Right cardiac atrium (tissue), 5 donors: ENCODE data around the gene MYO18B. TPM values are rescaled to one million over a fixed set of nuclear protein-coding genes. Genes with fewer than 3 reads are reported as not detected.

Source experiments
- ATAC-seq, 2 donors: fragments of 200-7000 bp; cut with Tn5 transposase; one replicate each; pipeline versions ENCODE4 v1.8.0 to v1.9.1; 2020; ENCODE audit warnings: moderate library complexity in 2 of 2, mild to moderate bottlenecking in 1 of 2
- DNase-seq, 3 donors: peaks; one replicate each; pipeline ENCODE4 v3.0.0-alpha.2; 2020
- H3K27ac ChIP-seq: one replicate; pipeline ENCODE4 v1.5.1; 2013; ENCODE audit warnings: mild to moderate bottlenecking, low read length, control low read depth, moderate library complexity
- H3K27me3 ChIP-seq: one replicate; pipeline ENCODE4 v1.6.1; 2013; ENCODE audit not compliant: control insufficient read depth, insufficient read depth
- H3K4me1 ChIP-seq: one replicate; pipeline ENCODE4 v1.6.1; 2013; ENCODE audit warnings: low read length; ENCODE audit not compliant: control insufficient read depth, insufficient read depth
- H3K4me3 ChIP-seq: one replicate; pipeline ENCODE4 v1.5.1; 2013; ENCODE audit warnings: low read length, control low read depth
- H3K9me3 ChIP-seq: one replicate; pipeline ENCODE4 v1.6.1; 2013; ENCODE audit warnings: low read length; ENCODE audit not compliant: control insufficient read depth
- WGBS: extraction: QIAGEN DNeasy Blood & Tissue Kit; methylation state at CpG from one replicate; pipeline ENCODE4 v1.1.7; 2013; 5-methylcytosine and 5-hydroxymethylcytosine counted together
- intact Hi-C, 4 donors: fragments of 100-400 bp; cut with DNase I; formaldehyde crosslinking; loops; one replicate each; pipeline versions ENCODE4 v1.11.0 to v1.14.0; 2022 to 2023
- polyA plus RNA-seq: library from polyadenylated mRNA; stranded (reverse); fragments of 200-250 nt; gene quantifications from one replicate; pipeline ENCODE4 v1.2.3, GENCODE V29; 2013
- total RNA-seq, 4 donors: library from RNA; stranded (reverse); fragmentation: NEBNext Ultra II Directional; extraction: Animal tissue kit (Norgen Biotek cat#: 25700); gene quantifications; one replicate each; pipeline ENCODE4 v1.2.1, GENCODE V29; 2021
- donor health status: healthy with polysubstance abuse.
- donor health status: DM: no; HTN: yes; CAD: no.
- donor health status: DM: no; HTN: no; CAD: no.
- donor health status: DM: no; HTN: yes; CAD: no; lungs with severe emphysema.
- donor health status: DM: yes; HTN: yes; CAD: no.

The MYO18B gene
- total and polyA plus RNA-seq, 5 donors: 74.5 to 184 (median 121) TPM

DNA sequence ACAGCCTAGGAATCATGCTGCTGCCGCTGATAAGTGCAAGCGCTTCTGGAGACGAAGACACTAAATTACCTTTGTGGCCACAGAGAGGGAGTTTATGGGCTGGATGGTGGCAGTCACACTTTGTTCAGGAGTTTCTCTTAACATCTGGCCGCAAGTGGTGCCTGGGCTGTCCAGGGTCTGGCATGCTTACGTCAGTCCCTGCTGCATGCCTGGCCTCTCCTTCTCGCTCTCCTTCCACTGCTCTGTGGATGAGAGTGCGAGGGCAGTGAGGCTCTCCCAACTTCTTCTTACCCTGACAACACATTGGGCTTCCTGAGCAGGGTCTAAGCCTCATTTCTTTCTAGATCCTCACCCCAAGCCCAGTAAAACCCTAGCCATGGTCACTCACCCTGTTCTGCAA lies 266.6 kb downstream of the MYO18B start:
- no peak for DNase-seq
- ATAC-seq: peak in 1 of 2 donors; percentile 39

DNA sequence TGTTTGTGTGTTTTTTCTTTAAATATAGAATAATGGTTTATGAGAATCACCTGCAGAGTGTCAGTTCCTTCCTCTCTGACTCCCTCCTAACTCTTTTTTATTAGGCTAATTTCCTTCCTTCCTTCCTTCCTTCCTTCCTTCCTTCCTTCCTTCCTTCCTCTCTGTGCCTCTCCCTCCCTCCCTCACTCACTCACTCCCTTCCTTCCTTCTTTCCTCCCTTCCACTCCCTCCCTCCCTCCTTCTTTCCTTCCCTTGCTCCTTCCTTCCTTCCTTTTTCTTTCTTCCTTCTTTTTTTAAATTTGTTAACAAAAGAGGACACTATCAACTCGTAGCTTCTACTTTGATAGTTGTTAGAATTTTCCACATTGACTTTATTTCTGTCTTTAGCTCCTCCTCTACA lies 274.9 kb downstream of the MYO18B start:
- Histone ChIP-seq H3K4me1 (no peaks in the 10 kb centered on the region), H3K4me3 (no peak overlapping the region), H3K9me3 (peaks cover 1% of the 10 kb centered on the region), H3K27me3 (no peaks in the 10 kb centered on the region), H3K27ac (no peak overlapping the region)
- DNase-seq (no peak), ATAC-seq (no peak)
- intact Hi-C loops: no loop called here
- 45% methylated on average over 1 of the region's 1 CpG for WGBS

More for the DNA sequence above, 266.6 kb downstream of the MYO18B start:
- Histone ChIP-seq H3K27me3 (no peaks in the 10 kb centered on the region), H3K9me3 (peaks cover 1% of the 10 kb centered on the region), H3K27ac (no peak overlapping the region), H3K4me1 (no peaks in the 10 kb centered on the region), H3K4me3 (no peak overlapping the region)
- WGBS: 69% methylated on average over 7 of the region's 7 CpGs
- intact Hi-C loops: no loop called here

DNA sequence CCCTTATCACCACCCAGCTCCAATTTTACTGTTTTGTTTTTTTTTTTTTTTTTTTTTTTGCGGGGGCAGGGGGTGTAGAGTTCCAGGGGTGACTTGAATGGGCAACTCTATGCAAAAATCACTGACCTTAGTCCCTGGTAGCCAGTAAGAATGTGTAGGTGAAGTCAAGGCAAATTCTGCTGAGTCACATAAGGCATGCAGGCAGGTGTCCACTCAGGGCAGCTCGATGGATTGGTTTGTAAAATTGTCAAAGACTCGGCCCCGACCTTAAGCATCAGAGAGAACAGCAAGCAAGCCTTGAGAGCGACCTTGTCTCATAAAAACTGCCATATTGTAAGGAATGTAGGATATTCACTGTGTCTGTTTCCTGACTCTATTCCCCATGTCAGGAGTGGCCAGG lies 275.9 kb downstream of the MYO18B start:
- Histone ChIP-seq H3K4me1 (no peaks in the 10 kb centered on the region), H3K27ac (no peak overlapping the region), H3K9me3 (peaks cover 1% of the 10 kb centered on the region), H3K27me3 (no peaks in the 10 kb centered on the region), H3K4me3 (no peak overlapping the region)
- DNase-seq: no peak
- 76% methylated on average over 5 of the region's 5 CpGs for WGBS
- ATAC-seq: no peak
- intact Hi-C loops: no loop called here

DNA sequence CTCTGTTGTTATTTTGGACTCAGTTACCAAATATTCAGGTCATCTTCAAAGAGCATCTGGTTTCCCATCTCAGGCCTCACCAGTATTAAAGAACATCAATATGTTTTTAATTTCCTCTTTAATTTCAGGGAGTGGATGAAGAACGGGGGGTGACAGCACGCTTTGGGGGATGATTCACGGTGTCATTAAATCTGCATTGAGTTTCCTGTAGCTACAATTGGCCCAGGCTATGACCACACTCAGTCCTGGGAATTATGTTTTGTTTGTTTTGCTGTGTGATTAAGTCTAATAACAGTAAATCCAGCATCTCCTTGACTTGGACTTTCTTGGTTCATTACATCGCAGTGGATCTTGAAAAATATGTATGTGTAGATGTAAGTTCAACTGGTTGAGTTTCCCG lies 277.6 kb downstream of the MYO18B start:
- DNase-seq (no peak), ATAC-seq (no peak)
- Histone ChIP-seq H3K4me1 (no peaks in the 10 kb centered on the region), H3K27ac (no peak overlapping the region), H3K27me3 (no peaks in the 10 kb centered on the region), H3K4me3 (no peak overlapping the region), H3K9me3 (no peaks in the 10 kb centered on the region)
- WGBS: 74% methylated on average over 5 of the region's 5 CpGs
- intact Hi-C loops: no loop called here

DNA sequence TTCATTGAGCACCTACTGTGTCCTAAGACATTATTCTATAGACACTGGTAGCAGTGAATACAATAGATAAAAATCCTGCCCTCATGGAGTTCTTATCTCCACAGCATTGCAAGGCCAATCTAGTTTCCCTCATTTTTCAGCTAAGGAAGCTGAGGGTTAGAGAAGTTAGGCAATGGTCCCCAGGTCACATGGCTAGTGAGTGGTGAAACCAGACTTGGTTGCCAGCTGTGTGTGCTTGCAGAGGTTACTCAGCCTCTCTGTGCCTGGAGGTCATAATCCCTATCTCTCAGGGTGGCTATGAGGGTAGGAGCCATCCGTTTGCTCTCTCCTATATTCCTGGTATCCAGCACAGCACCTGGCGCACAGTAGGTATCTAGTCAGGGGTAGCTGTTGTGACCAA lies 279.5 kb downstream of the MYO18B start:
- Histone ChIP-seq H3K4me1 (no peaks in the 10 kb centered on the region), H3K27ac (no peak overlapping the region), H3K4me3 (no peak overlapping the region), H3K9me3 (no peaks in the 10 kb centered on the region), H3K27me3 (no peaks in the 10 kb centered on the region)
- DNase-seq: no peak
- ATAC-seq: no peak
- intact Hi-C loops: no loop called here
- 82% methylated on average over 2 of the region's 2 CpGs for WGBS

DNA sequence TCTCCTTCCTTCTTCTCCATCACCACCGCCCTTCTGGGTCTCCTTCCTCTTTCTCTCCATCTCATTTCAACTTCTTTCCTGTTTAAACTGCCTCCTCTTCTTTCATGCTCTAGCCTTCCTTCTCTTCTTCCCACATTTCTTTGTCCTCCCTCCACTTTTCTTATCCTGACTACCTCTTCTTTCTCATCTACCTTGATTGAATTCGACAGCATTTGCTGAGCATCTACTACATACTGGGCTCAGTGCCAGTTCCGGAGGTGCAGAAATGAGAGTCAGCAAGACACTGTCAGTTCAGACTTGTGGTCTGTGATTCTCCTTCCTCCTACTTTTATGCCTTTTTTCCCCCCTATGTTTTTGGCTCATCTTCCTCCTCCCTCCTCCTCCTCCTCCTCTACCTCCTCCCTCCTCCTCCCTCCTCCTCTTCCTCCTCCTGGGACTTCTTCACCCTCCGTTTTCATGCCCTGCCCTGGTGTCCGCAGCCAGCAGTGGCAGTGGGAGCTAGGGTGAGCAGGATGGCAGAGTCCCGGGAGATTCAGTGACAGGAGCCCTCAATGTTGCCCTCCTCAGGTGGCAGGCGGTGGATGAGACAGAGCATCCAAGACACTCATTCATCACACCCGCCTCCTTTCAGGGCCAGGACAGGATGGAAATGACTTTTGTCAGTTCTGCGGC lies 281.3 kb downstream of the MYO18B start:
- 68% methylated on average over 9 of the region's 9 CpGs for WGBS
- no peak overlapping the region for H3K27ac ChIP-seq
- no peaks in the 10 kb centered on the region for H3K27me3 ChIP-seq
- H3K4me1 ChIP-seq: no peaks in the 10 kb centered on the region
- no peak overlapping the region for H3K4me3 ChIP-seq
- DNase-seq (no peak), ATAC-seq (no peak)
- intact Hi-C loops: no loop called here
- no peaks in the 10 kb centered on the region for H3K9me3 ChIP-seq

DNA sequence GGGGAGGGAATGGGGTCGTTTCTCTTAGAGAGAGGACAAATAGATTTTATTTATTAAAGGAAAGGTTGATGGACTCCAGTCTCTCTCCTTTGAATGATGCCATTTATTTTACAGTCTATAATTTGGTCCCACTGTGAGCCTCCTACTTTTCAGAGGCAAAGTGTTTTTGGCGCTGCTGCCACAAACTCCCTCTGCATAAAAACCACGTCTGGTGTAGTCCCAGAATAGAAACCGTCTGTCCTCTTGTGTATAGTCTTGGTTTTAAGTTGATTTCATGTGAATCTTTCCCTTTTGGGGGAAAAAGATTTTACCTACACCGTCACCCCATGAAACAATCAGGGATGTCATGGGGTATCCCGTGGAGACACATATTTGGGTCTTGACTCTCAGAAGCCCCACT lies 283.6 kb downstream of the MYO18B start:
- no peak overlapping the region for H3K4me3 ChIP-seq
- no peaks in the 10 kb centered on the region for H3K27me3 ChIP-seq
- intact Hi-C loops: no loop called here
- DNase-seq (no peak), ATAC-seq (no peak)
- H3K27ac ChIP-seq: no peak overlapping the region
- no peaks in the 10 kb centered on the region for H3K9me3 ChIP-seq
- no peaks in the 10 kb centered on the region for H3K4me1 ChIP-seq
- 75% methylated on average over 6 of the region's 6 CpGs for WGBS

DNA sequence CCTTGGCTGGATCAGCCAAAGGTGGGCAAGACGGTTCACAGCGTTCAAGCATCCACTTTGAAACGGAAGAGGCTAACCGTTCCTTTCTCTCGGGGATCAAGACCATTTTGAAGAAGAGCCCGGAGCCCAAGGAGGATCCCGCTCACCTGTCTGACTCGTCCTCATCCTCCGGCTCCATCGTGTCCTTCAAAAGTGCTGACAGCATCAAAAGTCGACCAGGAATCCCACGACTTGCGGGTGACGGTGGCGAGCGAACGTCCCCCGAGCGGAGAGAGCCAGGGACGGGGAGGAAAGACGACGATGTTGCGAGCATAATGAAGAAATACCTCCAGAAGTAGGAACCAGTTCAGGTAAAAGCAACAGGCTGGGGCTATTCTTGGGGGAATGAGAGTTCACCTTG lies 285.4 kb downstream of the MYO18B start:
- Histone ChIP-seq H3K9me3 (no peaks in the 10 kb centered on the region), H3K27me3 (no peaks in the 10 kb centered on the region), H3K4me3 (no peak overlapping the region), H3K4me1 (no peaks in the 10 kb centered on the region), H3K27ac (no peak overlapping the region)
- DNase-seq (no peak), ATAC-seq (no peak)
- WGBS: 89% methylated on average over 23 of the region's 23 CpGs
- intact Hi-C loops: no loop called here

DNA sequence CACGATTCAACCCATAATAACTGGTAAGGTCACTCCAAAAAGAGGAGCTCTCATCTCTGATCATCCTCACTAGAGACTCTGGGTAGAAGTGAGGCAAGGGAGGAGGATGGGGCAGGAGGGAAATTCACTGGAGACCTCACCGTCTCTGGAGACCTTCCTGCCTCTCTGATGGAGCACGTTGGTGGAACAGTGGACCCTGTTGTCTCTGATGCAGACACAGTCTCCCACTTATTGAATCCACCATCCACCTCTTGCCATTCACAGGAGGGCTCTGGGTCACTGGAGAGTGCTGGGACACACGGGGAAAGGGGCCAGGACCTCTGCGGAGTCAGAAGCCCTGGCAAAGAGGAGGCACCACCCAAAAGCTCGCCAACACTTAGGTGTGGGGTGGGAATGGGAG lies 289.7 kb downstream of the MYO18B start:
- DNase-seq (no peak), ATAC-seq (no peak)
- H3K27me3 ChIP-seq: no peaks in the 10 kb centered on the region
- H3K4me3 ChIP-seq: no peak overlapping the region
- no peaks in the 10 kb centered on the region for H3K9me3 ChIP-seq
- H3K27ac ChIP-seq: no peak overlapping the region
- H3K4me1 ChIP-seq: no peaks in the 10 kb centered on the region
- WGBS: 85% methylated on average over 6 of the region's 6 CpGs
- intact Hi-C loops: no loop called here

DNA sequence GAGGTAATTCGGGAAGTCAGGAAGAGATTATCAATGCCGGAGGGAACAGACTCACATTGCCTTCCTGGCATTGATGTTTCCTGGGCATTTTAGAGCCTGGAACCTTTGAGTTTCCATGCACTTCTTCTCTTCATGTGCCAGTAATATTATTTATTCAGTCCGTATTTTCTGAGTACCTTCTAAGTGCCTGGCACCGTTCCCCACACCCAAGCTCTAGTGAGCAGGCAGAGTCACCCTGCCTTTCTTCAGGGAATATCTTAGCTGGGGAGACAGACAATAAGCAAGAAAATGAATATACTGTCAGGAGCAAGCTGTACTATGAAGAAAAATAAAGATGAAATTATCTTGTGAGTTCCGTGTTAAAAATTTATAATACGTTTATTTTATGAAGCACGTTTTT lies 291.1 kb downstream of the MYO18B start:
- H3K4me3 ChIP-seq: no peak overlapping the region
- no peaks in the 10 kb centered on the region for H3K4me1 ChIP-seq
- no peak overlapping the region for H3K27ac ChIP-seq
- DNase-seq (no peak), ATAC-seq (no peak)
- no peaks in the 10 kb centered on the region for H3K9me3 ChIP-seq
- intact Hi-C loops: no loop called here
- WGBS: 79% methylated on average over 7 of the region's 7 CpGs
- H3K27me3 ChIP-seq: no peaks in the 10 kb centered on the region

DNA sequence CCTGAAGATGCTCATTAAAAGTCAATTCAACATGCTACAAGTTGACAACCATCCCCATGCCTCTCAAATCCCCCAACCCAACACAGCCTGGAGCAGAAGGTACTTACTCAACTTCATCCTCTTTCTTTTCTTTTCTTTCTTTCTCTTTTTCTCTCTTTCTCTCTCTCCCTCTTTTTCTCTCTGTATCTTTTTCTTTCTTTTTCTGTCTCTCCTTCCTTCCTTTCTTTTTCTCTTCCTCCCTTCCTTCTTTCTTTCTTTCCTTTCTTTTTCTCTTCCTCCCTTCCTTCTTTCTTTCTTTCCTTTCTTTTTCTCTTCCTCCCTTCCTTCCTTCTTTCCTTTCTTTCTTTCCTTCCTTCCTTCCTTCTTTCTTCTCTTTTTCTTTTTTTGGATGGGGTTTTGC lies 291.6 kb downstream of the MYO18B start:
- H3K4me3 ChIP-seq: no peak overlapping the region
- ATAC-seq: no peak
- no peak for DNase-seq
- no peaks in the 10 kb centered on the region for H3K27me3 ChIP-seq
- no peak overlapping the region for H3K27ac ChIP-seq
- no peaks in the 10 kb centered on the region for H3K4me1 ChIP-seq
- intact Hi-C loops: no loop called here
- no peaks in the 10 kb centered on the region for H3K9me3 ChIP-seq

DNA sequence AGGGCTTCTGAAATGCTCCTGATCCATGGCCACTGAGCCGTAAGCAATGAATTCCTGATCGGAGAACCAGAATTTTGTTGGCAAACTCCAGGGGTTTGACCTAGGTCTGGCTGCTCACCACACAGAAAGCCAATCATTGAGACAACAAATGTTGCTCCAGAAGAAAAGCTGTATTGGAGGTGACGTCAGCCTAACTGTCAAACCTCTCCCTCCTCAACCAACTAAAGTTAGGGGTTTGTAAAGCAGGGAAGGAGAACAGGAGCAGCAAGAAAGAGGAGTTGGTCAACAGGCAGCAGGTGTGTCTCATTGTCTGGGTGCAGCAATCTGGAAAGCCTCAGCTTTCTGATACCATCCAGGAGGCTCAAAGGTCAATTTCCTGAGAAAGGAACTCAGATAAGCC lies 293.5 kb downstream of the MYO18B start:
- Histone ChIP-seq H3K9me3 (no peaks in the 10 kb centered on the region), H3K4me1 (no peaks in the 10 kb centered on the region), H3K27ac (no peak overlapping the region), H3K27me3 (no peaks in the 10 kb centered on the region), H3K4me3 (no peak overlapping the region)
- WGBS: 85% methylated on average over 3 of the region's 3 CpGs
- intact Hi-C loops: no loop called here
- no peak for DNase-seq
- ATAC-seq: no peak
